Aorta (tissue), 5 donors: ENCODE measurements around the gene ZXDC. TPM values are rescaled to one million over a fixed set of nuclear protein-coding genes. Genes with fewer than 3 reads are reported as not detected.

Experiments
- ATAC-seq: fragments of 200-7000 bp; cut with Tn5 transposase; one replicate; pipeline ENCODE4 v1.9.1; 2022; ENCODE audit warnings: moderate library complexity; ENCODE audit not compliant: low FRiP score
- DNase-seq, 2 donors: peaks; one replicate each; pipeline ENCODE4 v3.0.0-alpha.2; 2020
- H3K27ac ChIP-seq, 2 donors: one replicate each; pipeline ENCODE4 v1.5.1; 2013; ENCODE audit warnings: low read length in 2 of 2, mild to moderate bottlenecking in 2 of 2, moderate library complexity in 2 of 2, control low read depth in 1 of 2, inconsistent platforms in 1 of 2, low read depth in 1 of 2
- H3K27me3 ChIP-seq, 2 donors: one replicate each; pipeline ENCODE4 v1.6.1; 2013; ENCODE audit warnings: control low read depth in 1 of 2, low read length in 1 of 2, mild to moderate bottlenecking in 1 of 2, moderate library complexity in 1 of 2; ENCODE audit not compliant: insufficient read depth in 2 of 2, control insufficient read depth in 1 of 2
- H3K36me3 ChIP-seq, 2 donors: one replicate each; pipeline ENCODE4 v1.6.1; 2013; ENCODE audit warnings: control low read depth in 1 of 2, low read length in 1 of 2, mild to moderate bottlenecking in 1 of 2; ENCODE audit not compliant: insufficient read depth in 2 of 2, control insufficient read depth in 1 of 2
- H3K4me1 ChIP-seq, 2 donors: one replicate each; pipeline ENCODE4 v1.6.1; 2013; ENCODE audit warnings: low read length in 2 of 2, control low read depth in 1 of 2, mild to moderate bottlenecking in 1 of 2, moderate library complexity in 1 of 2; ENCODE audit not compliant: insufficient read depth in 2 of 2, control insufficient read depth in 1 of 2
- H3K4me3 ChIP-seq, 2 donors: one replicate each; pipeline ENCODE4 v1.5.1; 2013; ENCODE audit warnings: low read length in 2 of 2, control low read depth in 1 of 2, mild to moderate bottlenecking in 1 of 2
- H3K9me3 ChIP-seq: one replicate; pipeline ENCODE4 v1.6.1; 2013; ENCODE audit warnings: mild to moderate bottlenecking, low read length; ENCODE audit not compliant: control insufficient read depth
- WGBS, 2 donors: extraction: QIAGEN DNeasy Blood & Tissue Kit; methylation state at CpG; one replicate each; pipeline ENCODE4 v1.1.7; 2013; 5-methylcytosine and 5-hydroxymethylcytosine counted together
- intact Hi-C, 2 donors: fragments of 100-400 bp; cut with DNase I; formaldehyde crosslinking; loops; one replicate each; pipeline versions ENCODE4 v1.14.2 to v1.15.0; 2022
- polyA plus RNA-seq, 2 donors: library from polyadenylated mRNA; stranded (reverse); fragments of 200-250 nt; gene quantifications; one replicate each; pipeline ENCODE4 v1.2.3, GENCODE V29; 2013
- total RNA-seq, 2 donors: library from RNA; stranded (reverse); fragmentation: NEBNext Ultra II Directional; extraction: Animal tissue kit (Norgen Biotek cat#: 25700); gene quantifications; one replicate each; pipeline ENCODE4 v1.2.1, GENCODE V29; 2021
- donor health status: healthy with polysubstance abuse.
- donor health status: Bipolar disorder and iron deficiency.
- donor health status: DM: no; HTN: no; CAD: no.
- donor health status: DM: no; HTN: no; CAD: no.
- donor health status: DM: yes; HTN: yes; CAD: no.

The ZXDC gene
- total and polyA plus RNA-seq, 4 donors = 4.4 to 37.5 (median 25.8) TPM

DNA sequence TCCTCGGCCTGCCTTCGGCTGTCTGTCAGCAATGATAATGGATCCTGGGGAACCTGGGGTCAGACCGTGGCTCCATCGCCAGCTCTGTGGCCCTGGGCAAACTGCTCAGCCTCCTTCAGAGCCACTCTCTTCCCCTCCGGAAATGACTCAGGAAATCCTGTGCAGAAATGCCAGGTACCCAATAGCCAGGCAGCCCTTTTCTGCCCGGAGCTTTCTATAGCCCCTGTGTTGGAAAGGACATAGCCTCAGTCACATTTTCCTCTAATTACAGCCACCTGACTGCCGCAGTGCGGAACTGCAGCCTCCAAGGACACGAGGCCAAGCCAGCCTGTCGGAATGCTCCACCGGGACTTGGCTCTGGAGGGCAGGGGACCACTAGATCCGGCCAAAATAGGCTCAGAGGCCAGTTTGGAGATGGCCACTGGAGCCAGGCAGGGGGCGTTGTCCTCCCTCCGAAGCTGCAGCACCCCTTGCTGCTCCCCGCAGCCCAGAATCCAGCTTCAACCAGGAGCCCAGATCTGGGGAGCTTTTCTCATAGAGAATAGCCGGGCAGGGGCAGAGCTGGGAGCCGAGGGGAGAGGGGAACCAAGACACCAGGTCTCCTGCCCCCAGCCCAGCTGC is 11.6 kb upstream of the ZXDC start:
- Histone ChIP-seq H3K27me3 (no peaks in the 10 kb centered on the region), H3K4me1 (no peaks in the 10 kb centered on the region), H3K36me3 (no peaks in the 10 kb centered on the region), H3K27ac (no peak overlapping the region), H3K9me3 (no peaks in the 10 kb centered on the region), H3K4me3 (no peak overlapping the region)
- WGBS, 2 donors = 40 to 42% methylated on average over 17 of the region's 17 CpGs
- intact Hi-C loops = no loop called here
- DNase-seq = no peak
- ATAC-seq = peak; percentile 67

DNA sequence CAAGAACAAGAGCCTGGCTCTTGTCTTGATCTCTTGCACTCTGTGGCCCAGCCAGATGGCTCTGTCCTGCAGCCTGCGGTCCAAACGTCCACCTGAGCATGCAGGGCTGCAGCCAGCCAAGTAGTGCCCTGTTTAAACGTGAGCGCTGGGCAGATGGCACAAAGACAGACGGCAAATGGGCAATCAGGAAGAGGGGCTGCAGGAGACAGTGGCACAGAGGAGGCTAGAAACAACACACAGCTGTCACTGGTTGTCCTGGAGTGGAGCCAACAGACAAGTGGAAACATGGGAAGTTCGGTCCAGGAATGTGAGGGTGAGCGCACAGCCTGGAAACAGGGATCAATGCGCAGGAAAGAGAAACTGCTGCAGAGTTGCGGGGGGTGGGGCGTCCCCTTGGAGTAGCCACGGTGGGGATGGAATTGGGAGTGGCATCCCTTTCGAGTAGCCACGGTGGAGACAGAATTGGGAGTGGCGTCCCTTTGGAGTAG is 10.7 kb upstream of the ZXDC start:
- intact Hi-C loops = no loop called here
- no peak overlapping the region for H3K27ac ChIP-seq

DNA sequence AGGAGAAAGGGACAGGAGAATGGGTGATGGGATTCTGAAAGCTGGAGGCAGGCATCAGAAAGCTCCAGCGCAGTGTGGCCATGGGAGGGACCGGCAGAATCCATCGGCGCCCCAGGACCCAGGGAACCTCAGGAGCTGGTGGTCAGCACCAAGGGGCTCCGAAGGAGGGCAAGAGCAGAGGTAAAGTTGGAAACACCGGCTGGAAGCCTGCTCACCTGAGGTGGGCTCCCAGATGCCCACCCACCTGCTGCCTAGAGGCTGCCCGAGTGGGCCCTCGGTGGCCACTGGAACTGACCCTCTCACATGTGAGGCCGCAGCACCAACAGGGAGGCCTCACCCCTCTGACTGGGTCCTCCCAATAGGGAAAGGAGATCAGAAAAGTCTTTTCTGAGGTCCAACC is 10.3 kb upstream of the ZXDC start:
- intact Hi-C loops = no loop called here
- 97% methylated on average over 9 of the region's 9 CpGs for WGBS, 2 donors

More for the DNA sequence above, 10.7 kb upstream of the ZXDC start:
- Histone ChIP-seq H3K27me3 (no peaks in the 10 kb centered on the region), H3K4me3 (no peak overlapping the region), H3K4me1 (no peaks in the 10 kb centered on the region), H3K36me3 (no peaks in the 10 kb centered on the region), H3K9me3 (no peaks in the 10 kb centered on the region)
- DNase-seq (peak in 1 of 2 donors; percentile 36), ATAC-seq (no peak)
- WGBS, 2 donors = 91 to 92% methylated on average over 14 of the region's 14 CpGs

DNA sequence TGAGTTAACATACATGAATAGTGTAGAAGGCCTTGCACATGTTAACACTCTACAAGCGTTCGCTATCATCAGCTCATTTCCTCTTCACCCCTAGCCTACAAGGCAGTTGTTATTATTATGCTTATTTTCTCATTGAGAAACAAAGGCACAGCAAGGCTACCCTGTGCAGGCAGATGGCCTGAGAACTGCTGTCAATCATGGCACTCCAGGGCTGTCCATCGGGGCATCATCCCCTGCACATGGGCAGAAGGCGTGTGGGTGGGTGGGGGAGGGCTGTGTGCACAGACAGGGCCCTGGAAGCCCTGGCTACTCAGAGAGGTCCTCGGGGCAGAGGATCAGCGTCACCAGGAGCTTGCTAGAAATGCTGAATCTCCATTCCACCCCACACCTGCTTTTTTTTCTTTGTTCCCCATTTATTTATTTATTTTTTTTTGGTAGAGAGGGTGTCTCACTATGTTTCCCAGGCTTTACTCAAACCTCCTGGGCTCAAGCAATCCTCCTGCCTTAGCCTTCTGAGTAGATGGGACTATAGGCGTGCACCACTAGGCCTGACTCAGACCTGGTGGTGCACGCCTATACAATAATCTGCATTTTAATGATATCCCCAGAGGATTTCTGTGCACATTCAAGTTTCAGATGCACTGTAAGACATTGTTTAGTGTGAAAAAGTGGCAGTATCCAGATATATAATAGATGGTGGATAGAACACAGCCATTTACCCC is 9.6 kb upstream of the ZXDC start:
- Histone ChIP-seq H3K4me3 (no peak overlapping the region), H3K9me3 (no peaks in the 10 kb centered on the region), H3K27me3 (no peaks in the 10 kb centered on the region), H3K36me3 (no peaks in the 10 kb centered on the region), H3K27ac (no peak overlapping the region), H3K4me1 (no peaks in the 10 kb centered on the region)
- DNase-seq (peak in 1 of 2 donors; percentile 54), ATAC-seq (no peak)
- intact Hi-C loops = no loop called here
- 92 to 93% methylated on average over 8 of the region's 8 CpGs for WGBS, 2 donors

More for the DNA sequence above, 10.3 kb upstream of the ZXDC start:
- Histone ChIP-seq H3K36me3 (no peaks in the 10 kb centered on the region), H3K9me3 (no peaks in the 10 kb centered on the region), H3K4me1 (no peaks in the 10 kb centered on the region), H3K27me3 (no peaks in the 10 kb centered on the region), H3K4me3 (no peak overlapping the region), H3K27ac (no peak overlapping the region)
- ATAC-seq = no peak
- DNase-seq = no peak

DNA sequence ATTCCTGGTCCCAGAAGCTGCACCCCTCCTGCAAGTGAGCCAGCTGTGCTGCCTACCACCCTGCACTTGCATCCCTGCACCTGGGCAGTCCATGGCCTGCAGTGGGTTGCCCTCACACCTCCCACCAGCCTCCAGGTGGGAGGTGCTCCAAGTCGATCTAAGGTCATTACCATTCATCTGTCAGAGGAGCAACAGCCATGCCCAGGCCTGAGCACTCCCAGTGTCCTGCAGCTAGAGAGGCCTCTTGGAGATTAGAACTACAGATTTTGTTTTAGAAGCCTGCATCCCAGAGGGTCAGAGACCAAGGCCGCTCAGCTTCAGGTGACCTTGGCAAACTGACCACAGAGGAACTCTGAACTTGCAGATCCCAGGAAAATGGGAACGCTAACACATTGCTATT is 9.0 kb upstream of the ZXDC start:
- intact Hi-C loops = no loop called here
- H3K36me3 ChIP-seq = no peaks in the 10 kb centered on the region
- ATAC-seq (no peak), DNase-seq (peak in 1 of 2 donors; percentile 24)
- no peak overlapping the region for H3K27ac ChIP-seq
- no peaks in the 10 kb centered on the region for H3K4me1 ChIP-seq
- no peak overlapping the region for H3K4me3 ChIP-seq
- H3K9me3 ChIP-seq = no peaks in the 10 kb centered on the region
- no peaks in the 10 kb centered on the region for H3K27me3 ChIP-seq
- 83 to 89% methylated on average over 3 of the region's 3 CpGs for WGBS, 2 donors

DNA sequence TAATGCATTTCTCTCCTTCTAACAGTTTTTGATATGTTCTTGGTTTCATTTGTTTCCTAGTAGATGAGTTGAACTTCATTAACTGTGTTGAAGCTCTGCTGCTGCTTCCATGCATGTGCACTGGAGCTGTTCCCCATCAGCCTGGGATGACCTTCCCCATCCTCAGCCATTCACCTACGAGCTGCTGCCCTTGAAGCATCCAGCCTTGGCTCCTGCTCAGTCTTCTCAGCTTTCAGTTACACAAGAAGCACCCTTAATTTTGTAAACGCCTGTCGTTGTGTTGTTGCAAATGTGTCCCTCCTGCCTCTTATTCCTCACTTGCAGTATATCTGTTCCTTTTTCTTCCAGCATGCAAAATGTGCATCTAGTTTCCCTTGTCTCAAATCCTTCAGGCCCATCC is 8.5 kb upstream of the ZXDC start:
- DNase-seq (no peak), ATAC-seq (no peak)
- Histone ChIP-seq H3K9me3 (no peaks in the 10 kb centered on the region), H3K36me3 (no peaks in the 10 kb centered on the region), H3K27ac (no peak overlapping the region), H3K4me3 (no peak overlapping the region), H3K4me1 (no peaks in the 10 kb centered on the region), H3K27me3 (no peaks in the 10 kb centered on the region)
- 94 to 96% methylated on average over 3 of the region's 3 CpGs for WGBS, 2 donors
- intact Hi-C loops = no loop called here

DNA sequence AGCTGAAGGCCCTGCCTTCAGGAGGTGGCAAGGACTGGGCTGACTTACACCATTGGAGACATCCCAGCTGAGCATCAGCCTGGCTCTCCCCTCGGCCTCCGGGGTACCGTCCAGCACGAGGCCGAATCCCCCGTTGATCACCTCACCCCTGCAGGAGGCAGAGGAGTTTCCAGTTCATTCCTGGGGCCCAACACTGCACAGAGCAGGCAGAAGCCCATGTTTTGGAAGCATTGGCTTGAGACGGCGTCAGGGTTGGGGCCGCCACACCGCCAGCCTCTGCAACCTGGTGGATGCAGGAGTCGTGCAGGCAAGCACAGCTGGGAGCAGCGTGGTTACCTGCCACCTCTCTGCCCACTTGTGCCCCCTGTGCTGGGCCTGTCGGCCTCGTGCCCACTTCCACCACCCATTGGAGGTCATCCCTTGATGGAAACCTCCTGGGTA is 7.7 kb upstream of the ZXDC start:
- H3K4me3 ChIP-seq = no peak overlapping the region
- no peaks in the 10 kb centered on the region for H3K27me3 ChIP-seq
- DNase-seq (peak in 1 of 2 donors; percentile 54), ATAC-seq (no peak)
- H3K9me3 ChIP-seq = no peaks in the 10 kb centered on the region
- no peaks in the 10 kb centered on the region for H3K4me1 ChIP-seq
- WGBS, 2 donors = 86 to 91% methylated on average over 14 of the region's 14 CpGs
- intact Hi-C loops = no loop called here
- H3K36me3 ChIP-seq = no peaks in the 10 kb centered on the region
- H3K27ac ChIP-seq = no peak overlapping the region

DNA sequence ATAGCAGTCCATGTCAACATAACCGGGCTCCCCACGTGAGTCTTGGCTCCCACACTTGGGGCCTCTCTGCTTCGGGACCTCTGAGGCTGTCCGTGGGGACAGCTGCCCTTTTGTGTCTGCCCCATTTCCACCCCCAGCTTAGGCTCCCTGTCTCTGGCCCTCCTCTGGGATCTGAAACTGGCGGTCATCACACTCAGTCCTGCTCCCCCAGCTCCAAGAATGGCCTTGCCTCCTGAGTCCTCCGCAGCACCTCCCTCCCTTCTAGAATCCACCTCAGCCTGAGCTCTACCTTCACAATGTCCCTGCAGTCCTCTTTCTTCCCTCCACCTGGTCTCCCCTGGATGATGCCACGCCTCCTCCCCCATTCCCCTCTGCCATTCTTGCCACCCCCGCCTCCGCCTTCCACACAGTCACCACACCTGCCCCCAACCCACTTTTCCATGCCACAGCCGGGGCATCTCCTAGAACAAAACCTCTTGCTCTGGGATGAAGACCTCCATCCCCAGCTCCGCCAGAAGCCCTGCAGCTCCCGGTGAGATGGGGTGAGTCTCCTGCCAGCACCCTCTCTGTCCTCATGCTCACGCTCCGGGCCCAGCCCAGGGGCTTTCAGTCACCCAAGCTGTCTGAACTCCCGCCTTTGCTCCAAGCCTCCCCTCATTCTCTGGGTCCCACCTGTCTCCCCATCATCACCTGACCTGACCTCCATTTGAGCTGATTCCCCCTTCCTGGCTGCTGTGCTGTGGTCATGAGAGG is 7.0 kb upstream of the ZXDC start:
- Histone ChIP-seq H3K36me3 (no peaks in the 10 kb centered on the region), H3K27ac (no peak overlapping the region), H3K4me1 (no peaks in the 10 kb centered on the region), H3K4me3 (no peak overlapping the region), H3K27me3 (no peaks in the 10 kb centered on the region), H3K9me3 (no peaks in the 10 kb centered on the region)
- 84 to 97% methylated on average over 15 of the region's 15 CpGs for WGBS, 2 donors
- peak in 1 of 2 donors; percentile 66 for DNase-seq
- intact Hi-C loops = no loop called here
- no peak for ATAC-seq
